Right lobe of liver (tissue), 6 donors: Measurements from ENCODE around the gene GHSR. TPM values are rescaled to one million over a fixed set of nuclear protein-coding genes. Genes with fewer than 3 reads are reported as not detected.
A peak's percentile ranks its signal among the peaks of the same experiment; 100 is the strongest.

Source experiments
- ATAC-seq, 4 donors: fragments of 200-7000 bp; cut with Tn5 transposase; one replicate each; pipeline ENCODE4 v1.9.1; 2020; ENCODE audit warnings: mild to moderate bottlenecking in 4 of 4, moderate library complexity in 4 of 4
- DNase-seq, 3 donors: peaks; one replicate each; pipeline ENCODE4 v3.0.0-alpha.2; 2020
- H3K27ac ChIP-seq, 3 donors: fragments of 200-600 bp; one replicate each; pipeline ENCODE4 v1.8.0; 2022
- H3K27me3 ChIP-seq, 2 donors: fragments of 200-600 bp; one replicate each; pipeline ENCODE4 v1.8.0; 2022
- H3K36me3 ChIP-seq, 4 donors: fragments of 200-600 bp; sonication (generic) in 1 of 4; one replicate each; pipeline versions ENCODE4 v1.5.1 to v1.8.0; 2017 to 2022; ENCODE audit warnings: control low read depth in 1 of 4
- H3K4me1 ChIP-seq, 4 donors: fragments of 200-600 bp; sonication (generic) in 1 of 4; one replicate each; pipeline versions ENCODE4 v1.5.1 to v1.8.0; 2017 to 2022; ENCODE audit warnings: control low read depth in 1 of 4
- H3K4me3 ChIP-seq, 3 donors: fragments of 200-600 bp; one replicate each; pipeline ENCODE4 v1.8.0; 2022
- H3K9me3 ChIP-seq, 4 donors: fragments of 200-600 bp; sonication (generic) in 1 of 4; one replicate each; pipeline versions ENCODE4 v1.5.1 to v1.8.0; 2017 to 2022; ENCODE audit warnings: control low read depth in 1 of 4
- POLR2A ChIP-seq: fragments of 450-650 bp; IDR thresholded peaks from one replicate; pipeline ENCODE4 v1.6.1; 2017; ENCODE audit warnings: antibody characterized with exemption, mild to moderate bottlenecking
- WGBS: methylation state at CpG from one replicate; pipeline ENCODE4 v1.1.6; 2018; ENCODE audit warnings: low coverage, low lambda C conversion rate; ENCODE audit not compliant: insufficient coverage; ENCODE audit errors: missing lambda C conversion rate; 5-methylcytosine and 5-hydroxymethylcytosine counted together
- intact Hi-C, 2 donors: fragments of 100-400 bp; cut with DNase I; formaldehyde crosslinking; loops; one replicate each; pipeline versions ENCODE4 v1.11.2 to v1.14.1; 2022
- total RNA-seq, 6 experiments: library from RNA; depleted of rRNA in 2 of 6; stranded (reverse); fragments of >200 nt in 2 of 6; fragmentation: NEBNext Ultra II Directional in 3 of 6; extraction: Animal tissue kit (Norgen Biotek cat#: 25700) in 3 of 6; gene quantifications; one replicate each; pipeline versions ENCODE4 v1.1.0 to v1.2.4, GENCODE V29; 2016 to 2023
- TF ChIP-seq, protein P1 (sequence below), 4 donors: fragments of 200-600 bp in 3 of 4; fragments of 450-650 bp in 1 of 4; IDR thresholded peaks; one replicate each; pipeline versions ENCODE4 v1.5.1 to v1.8.0; 2016 to 2022; ENCODE audit warnings: antibody characterized with exemption in 4 of 4, mild to moderate bottlenecking in 2 of 4
- donor health status: DM: no; HTN: yes; CAD: no.
- donor health status: DM: no; HTN: no; CAD: no.
- donor health status: DM: no; HTN: no; CAD: no.
- donor health status: DM: no; HTN: yes; CAD: no.
- donor health status: DM: no; HTN: yes; CAD: no.

GHSR gene
- total RNA-seq, 6 experiments from 2014 or later = not detected

DNA sequence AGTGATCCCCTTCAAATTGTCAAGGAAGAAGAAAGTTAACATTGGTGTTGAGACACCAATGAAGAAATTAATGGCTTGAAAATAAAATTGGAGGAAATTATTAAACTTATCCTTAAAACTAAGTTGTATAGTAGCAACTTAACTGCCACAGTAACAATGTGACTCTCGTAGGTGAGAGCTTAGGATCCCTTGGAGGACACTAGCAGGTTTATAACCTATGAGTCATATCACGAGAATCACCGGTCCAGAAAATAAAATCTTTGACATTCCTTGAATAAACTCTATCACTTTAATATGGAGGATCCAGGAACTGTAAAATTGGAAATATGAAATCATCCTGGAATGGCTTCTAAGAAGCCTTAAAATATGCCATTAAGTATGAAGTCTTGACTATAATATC lies 2.1 kb downstream of the GHSR start:
- TF ChIP-seq, protein P1, sequence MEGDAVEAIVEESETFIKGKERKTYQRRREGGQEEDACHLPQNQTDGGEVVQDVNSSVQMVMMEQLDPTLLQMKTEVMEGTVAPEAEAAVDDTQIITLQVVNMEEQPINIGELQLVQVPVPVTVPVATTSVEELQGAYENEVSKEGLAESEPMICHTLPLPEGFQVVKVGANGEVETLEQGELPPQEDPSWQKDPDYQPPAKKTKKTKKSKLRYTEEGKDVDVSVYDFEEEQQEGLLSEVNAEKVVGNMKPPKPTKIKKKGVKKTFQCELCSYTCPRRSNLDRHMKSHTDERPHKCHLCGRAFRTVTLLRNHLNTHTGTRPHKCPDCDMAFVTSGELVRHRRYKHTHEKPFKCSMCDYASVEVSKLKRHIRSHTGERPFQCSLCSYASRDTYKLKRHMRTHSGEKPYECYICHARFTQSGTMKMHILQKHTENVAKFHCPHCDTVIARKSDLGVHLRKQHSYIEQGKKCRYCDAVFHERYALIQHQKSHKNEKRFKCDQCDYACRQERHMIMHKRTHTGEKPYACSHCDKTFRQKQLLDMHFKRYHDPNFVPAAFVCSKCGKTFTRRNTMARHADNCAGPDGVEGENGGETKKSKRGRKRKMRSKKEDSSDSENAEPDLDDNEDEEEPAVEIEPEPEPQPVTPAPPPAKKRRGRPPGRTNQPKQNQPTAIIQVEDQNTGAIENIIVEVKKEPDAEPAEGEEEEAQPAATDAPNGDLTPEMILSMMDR (IDR thresholded peaks at IDR 0.05) = no peak
- TF ChIP-seq POLR2A = no peak
- H3K27me3 ChIP-seq = peaks cover 0 to 11% of the 10 kb centered on the region in 2 donors
- ATAC-seq = no peak
- no peak overlapping the region for H3K27ac ChIP-seq
- no peaks in the 10 kb centered on the region for H3K36me3 ChIP-seq
- H3K4me3 ChIP-seq = no peak overlapping the region
- H3K9me3 ChIP-seq = peaks cover 0 to 4% (median 0%) of the 10 kb centered on the region in 4 donors
- intact Hi-C loops = no loop called here
- no peak for DNase-seq
- 60% methylated on average over 3 of the region's 3 CpGs for WGBS
- no peaks in the 10 kb centered on the region for H3K4me1 ChIP-seq

DNA sequence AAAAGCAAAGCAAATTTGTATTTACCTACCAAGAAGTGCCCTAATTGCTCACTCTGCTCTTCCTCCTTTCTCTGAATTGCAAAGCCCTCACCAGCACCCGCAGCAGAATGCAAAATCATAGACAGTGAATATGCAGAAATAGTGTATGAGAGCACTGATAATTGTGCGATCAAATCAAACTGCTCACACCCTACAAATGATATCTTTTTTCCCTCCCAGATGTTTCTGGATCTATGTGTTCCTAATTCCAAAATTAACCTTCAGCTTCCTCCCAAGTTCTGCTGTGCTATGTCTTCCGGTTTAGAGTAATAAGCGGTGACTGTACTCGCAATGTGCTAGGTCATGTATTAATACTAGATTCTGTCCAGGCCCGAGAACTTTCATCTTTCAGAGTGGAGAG lies 3.4 kb downstream of the GHSR start:
- no peaks in the 10 kb centered on the region for H3K4me1 ChIP-seq
- H3K9me3 ChIP-seq = peaks cover 0 to 4% (median 0%) of the 10 kb centered on the region in 4 donors
- intact Hi-C loops = no loop called here
- no peaks in the 10 kb centered on the region for H3K36me3 ChIP-seq
- TF ChIP-seq POLR2A = no peak
- TF ChIP-seq, protein P1 (IDR thresholded peaks at IDR 0.05) = no peak
- DNase-seq (no peak), ATAC-seq (peak in 2 of 4 donors; percentile 34 to 59)
- 62% methylated on average over 6 of the region's 6 CpGs for WGBS
- H3K4me3 ChIP-seq = no peak overlapping the region
- peaks cover 0 to 9% of the 10 kb centered on the region in 2 donors for H3K27me3 ChIP-seq
- H3K27ac ChIP-seq = no peak overlapping the region

DNA sequence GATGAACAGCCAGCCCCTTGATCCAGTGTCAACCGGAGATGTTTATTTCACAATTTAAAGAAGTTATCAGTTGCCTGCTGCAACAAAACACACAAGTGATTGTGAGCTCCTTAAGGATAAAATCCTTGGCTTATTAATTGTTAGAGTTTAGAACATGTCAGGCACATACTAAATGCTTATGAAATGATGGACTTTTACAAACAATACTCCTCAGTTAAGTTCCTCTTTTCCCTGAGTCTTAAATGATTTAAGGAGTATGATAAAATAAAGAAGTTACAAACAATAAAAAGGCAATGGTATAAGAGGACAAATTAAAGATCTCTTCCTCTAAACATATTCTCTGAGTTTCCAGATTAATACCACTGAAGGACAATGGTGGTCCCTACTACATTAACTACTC lies 5.7 kb downstream of the GHSR start:
- Histone ChIP-seq H3K36me3 (no peaks in the 10 kb centered on the region), H3K9me3 (peaks cover 0 to 4% (median 0%) of the 10 kb centered on the region in 4 donors), H3K27me3 (no peaks in the 10 kb centered on the region), H3K4me3 (no peak overlapping the region), H3K27ac (no peak overlapping the region), H3K4me1 (no peaks in the 10 kb centered on the region)
- TF ChIP-seq, protein P1 (IDR thresholded peaks at IDR 0.05) = no peak
- no peak for TF ChIP-seq POLR2A
- DNase-seq = no peak
- intact Hi-C loops = no loop called here
- 50% methylated on average over 1 of the region's 1 CpG for WGBS
- ATAC-seq = no peak

DNA sequence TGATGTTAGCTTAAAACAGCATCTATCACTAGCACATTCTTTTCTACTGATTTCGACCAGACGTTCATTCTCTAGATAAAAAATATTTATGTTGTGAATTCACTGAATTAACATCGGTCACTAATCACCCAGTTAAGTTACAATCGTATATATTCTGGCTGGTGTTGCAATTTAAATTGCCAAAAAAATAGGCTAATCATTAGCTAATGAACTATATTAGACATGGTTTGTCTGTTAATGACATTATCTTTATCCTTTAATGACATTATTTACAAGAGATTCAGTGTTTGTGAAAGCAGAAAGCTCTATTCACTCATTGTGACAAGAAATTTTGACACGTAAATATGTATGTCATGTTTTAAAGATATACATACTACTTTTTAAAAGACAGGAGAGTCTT lies 6.7 kb downstream of the GHSR start:
- 53% methylated on average over 5 of the region's 5 CpGs for WGBS
- ATAC-seq = no peak
- TF ChIP-seq, protein P1 (IDR thresholded peaks at IDR 0.05) = no peak
- TF ChIP-seq POLR2A = no peak
- no peak overlapping the region for H3K27ac ChIP-seq
- no peak overlapping the region for H3K4me3 ChIP-seq
- no peaks in the 10 kb centered on the region for H3K27me3 ChIP-seq
- intact Hi-C loops = no loop called here
- DNase-seq = no peak
- H3K36me3 ChIP-seq = no peaks in the 10 kb centered on the region
- peaks cover 0 to 4% (median 0%) of the 10 kb centered on the region in 4 donors for H3K9me3 ChIP-seq
- H3K4me1 ChIP-seq = no peaks in the 10 kb centered on the region

DNA sequence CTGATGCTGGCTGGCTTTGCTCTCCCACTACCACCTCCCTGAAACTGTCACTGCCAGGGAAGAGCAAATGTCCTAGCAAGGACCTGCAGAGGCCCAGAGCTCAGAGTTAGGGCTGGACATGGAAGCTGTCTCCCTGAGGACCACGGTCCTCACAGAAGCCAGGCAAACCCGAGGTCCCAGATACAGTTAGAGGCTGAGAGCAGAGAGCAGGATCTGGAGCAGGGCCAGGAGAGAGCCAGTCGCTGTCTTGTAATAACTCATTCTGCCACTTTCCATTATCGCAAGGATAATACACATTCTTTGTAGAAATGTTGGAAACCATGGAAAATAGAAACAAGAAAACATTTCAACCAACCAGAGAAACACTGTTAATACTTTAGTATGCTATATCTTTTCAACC lies 10.1 kb downstream of the GHSR start:
- ATAC-seq (no peak), DNase-seq (no peak)
- Histone ChIP-seq H3K9me3 (no peaks in the 10 kb centered on the region), H3K4me3 (no peak overlapping the region), H3K27ac (no peak overlapping the region), H3K4me1 (no peaks in the 10 kb centered on the region), H3K36me3 (no peaks in the 10 kb centered on the region), H3K27me3 (no peaks in the 10 kb centered on the region)
- TF ChIP-seq, protein P1 (IDR thresholded peaks at IDR 0.05) = no peak
- no peak for TF ChIP-seq POLR2A
- 60% methylated on average over 3 of the region's 4 CpGs for WGBS
- intact Hi-C loops = no loop called here
